Endothelial cell of umbilical vein (primary cell): ENCODE measurements around the gene GBF1. TPM values are rescaled to one million over a fixed set of nuclear protein-coding genes. Genes with fewer than 3 reads are reported as not detected.

Experiments used
- BruUV-seq: library from RNA; stranded (reverse); fragments of 400-500 nt; replicated peaks from 2 replicates; lab custom pipeline; 2021; lab: Mats Ljungman, UMichigan
- CTCF ChIA-PET: fragments of 300-600, 350-600 bp; sonication (Branson Sonifier 250); formaldehyde crosslinking; loops from one replicate; lab custom pipeline; 2021; ENCODE audit warnings: antibody characterized with exemption, inconsistent platforms; lab: Charles Lee
- POLR2A ChIA-PET: fragments of 300-600, 350-600 bp; sonication (Branson Sonifier 250); formaldehyde crosslinking; loops from one replicate; lab custom pipeline; 2021; ENCODE audit warnings: antibody characterized with exemption, inconsistent platforms; lab: Charles Lee
- DNase-seq: peaks from one replicate; pipeline ENCODE4 v3.0.0-alpha.2; 2011; ENCODE audit warnings: low read depth, low spot score
- FAIRE-seq: peaks from 2 replicates; lab custom pipeline; 2011; peaks lifted over from hg19 to GRCh38; lab: Jason Lieb, UNC
- H2AFZ ChIP-seq: 2 replicates; pipeline ENCODE4 v1.6.0; 2012; ENCODE audit warnings: low read depth, low read length, control low read depth, inconsistent platforms
- H3K27ac ChIP-seq: 2 replicates; pipeline ENCODE4 v1.5.1; 2011; ENCODE audit warnings: low read depth, mild to moderate bottlenecking, control low read depth, low read length, moderate library complexity; ENCODE audit not compliant: insufficient read depth
- H3K27me3 ChIP-seq, 2 experiments: 2 replicates each; pipeline versions ENCODE4 v1.6.0 to v1.6.1; 2011; ENCODE audit warnings: low read length in 2 of 2, mixed read lengths in 1 of 2; ENCODE audit not compliant: control insufficient read depth in 2 of 2, insufficient read depth in 2 of 2
- H3K36me3 ChIP-seq, 2 experiments: 2 replicates in 1 of 2; 3 replicates in 1 of 2; pipeline ENCODE4 v1.5.1; 2011; ENCODE audit warnings: low read length in 2 of 2, mild to moderate bottlenecking in 1 of 2, moderate library complexity in 1 of 2; ENCODE audit not compliant: control insufficient read depth in 2 of 2, insufficient read depth in 2 of 2; ENCODE audit errors: extremely low read depth in 1 of 2
- H3K4me1 ChIP-seq: 3 replicates; pipeline ENCODE4 v1.5.1; 2011; ENCODE audit warnings: mild to moderate bottlenecking, low read length; ENCODE audit not compliant: control insufficient read depth, insufficient read depth; ENCODE audit errors: extremely low read depth
- H3K4me2 ChIP-seq: 2 replicates; pipeline ENCODE4 v1.6.1; 2011; ENCODE audit warnings: low read length, control low read depth, mixed read lengths; ENCODE audit not compliant: insufficient read depth
- H3K4me3 ChIP-seq, 3 experiments: fragments of 200-600 bp in 1 of 3; sonication (generic), shearing (Covaris generic) in 1 of 3; replicated peaks in 1 of 3; 2 replicates each; pipeline ENCODE4 v1.5.1; 2011 to 2016; ENCODE audit warnings: control low read depth in 3 of 3, low read length in 3 of 3, mild to moderate bottlenecking in 2 of 3, inconsistent platforms in 1 of 3, low read depth in 1 of 3, moderate library complexity in 1 of 3; ENCODE audit not compliant: insufficient read depth in 1 of 3
- H3K79me2 ChIP-seq: 2 replicates; pipeline ENCODE4 v1.6.0; 2012; ENCODE audit warnings: low read length, inconsistent platforms; ENCODE audit not compliant: control insufficient read depth, insufficient read depth
- H3K9ac ChIP-seq: replicated peaks from 2 replicates; pipeline ENCODE3; 2011; ENCODE audit warnings: low read length, control low read depth; ENCODE audit not compliant: insufficient read depth; ENCODE audit errors: extremely low read depth
- H3K9me1 ChIP-seq: replicated peaks from 3 replicates; pipeline ENCODE4 v1.6.0; 2011; ENCODE audit warnings: mild to moderate bottlenecking, low read length; ENCODE audit not compliant: control insufficient read depth, insufficient read depth; ENCODE audit errors: extremely low read depth
- H3K9me3 ChIP-seq: replicated peaks from 2 replicates; pipeline ENCODE4 v1.5.1; 2012; ENCODE audit warnings: low read length, inconsistent platforms; ENCODE audit not compliant: control insufficient read depth, insufficient read depth
- H4K20me1 ChIP-seq: replicated peaks from 2 replicates; pipeline ENCODE3; 2011; ENCODE audit warnings: mild to moderate bottlenecking, low read length; ENCODE audit not compliant: control insufficient read depth, insufficient read depth; ENCODE audit errors: extremely low read depth
- CTCF ChIP-seq, 2 donors: IDR thresholded peaks; 1 replicate in 1 of 2; 2 replicates in 1 of 2; pipeline ENCODE4 v1.5.1; 2011; ENCODE audit warnings: low read length in 2 of 2, mild to moderate bottlenecking in 2 of 2, moderate library complexity in 2 of 2, control low read depth in 1 of 2, inconsistent platforms in 1 of 2, low read depth in 1 of 2; ENCODE audit not compliant: insufficient read depth in 1 of 2; ENCODE audit errors: extremely low read depth in 1 of 2
- EZH2 ChIP-seq: IDR thresholded peaks from 2 replicates; pipeline ENCODE4 v1.6.1; 2012; ENCODE audit warnings: borderline replicate concordance, low read depth, mild to moderate bottlenecking, moderate library complexity, low read length, inconsistent platforms; ENCODE audit not compliant: severe bottlenecking
- FOS ChIP-seq: IDR thresholded peaks from 2 replicates; pipeline ENCODE4 v1.6.1; 2011; ENCODE audit warnings: mild to moderate bottlenecking, low read length, moderate library complexity, borderline replicate concordance; ENCODE audit not compliant: insufficient read depth
- GATA2 ChIP-seq: IDR thresholded peaks from 2 replicates; pipeline ENCODE4 v1.7.0; 2011; ENCODE audit warnings: low read depth, mild to moderate bottlenecking, moderate library complexity, mixed read lengths, low read length; ENCODE audit not compliant: insufficient read length, insufficient read depth
- JUN ChIP-seq: IDR thresholded peaks from 2 replicates; pipeline ENCODE4 v1.6.1; 2011; ENCODE audit warnings: borderline replicate concordance, low read depth; ENCODE audit not compliant: insufficient read length, insufficient read depth
- MAX ChIP-seq: IDR thresholded peaks from 2 replicates; pipeline ENCODE4 v1.6.1; 2011; ENCODE audit not compliant: insufficient read depth, insufficient read length
- MYC ChIP-seq: IDR thresholded peaks from one replicate; pipeline ENCODE4 v1.6.1; 2011; ENCODE audit warnings: mild to moderate bottlenecking, low read depth, low read length
- POLR2A ChIP-seq: IDR thresholded peaks from 2 replicates; pipeline ENCODE4 v1.6.1; 2012; ENCODE audit warnings: low read depth, mild to moderate bottlenecking, control low read depth, low read length
- POLR2AphosphoS5 ChIP-seq: IDR thresholded peaks from 2 replicates; pipeline ENCODE4 v1.6.1; 2012; ENCODE audit warnings: low read depth, mild to moderate bottlenecking, control low read depth, low read length, moderate library complexity; ENCODE audit not compliant: insufficient read depth
- dilution Hi-C: fragments of 300-500 bp; cut with MboI; formaldehyde crosslinking; loops from one replicate; pipeline ENCODE4 v1.15.0; 2019; ENCODE audit warnings: low sequenced_read_pairs; ENCODE audit not compliant: extremely low pct_ligation_motif_present
- intact Hi-C: fragments of 100-400 bp; cut with micrococcal nuclease; formaldehyde crosslinking; loops from one replicate; pipeline ENCODE4 v1.10.0; 2022
- polyA plus RNA-seq, 4 experiments: library from polyadenylated mRNA; depleted of rRNA in 3 of 4; stranded (reverse) in 3 of 4; unstranded in 1 of 4; fragments of >200 nt; gene quantifications; 2 replicates each; pipeline versions ENCODE4 v1.2.1 to v1.2.3, GENCODE V29; 2011 to 2012; ENCODE audit warnings: missing spikeins in 1 of 4
- total RNA-seq: library from RNA; stranded (reverse); gene quantifications from 2 replicates; pipeline ENCODE4 v1.2.3, GENCODE V29; 2021

GBF1 gene
- total and polyA plus RNA-seq, 2 donors (not counting 3 experiments of a cell fraction or from before 2014, with no cell fraction given) = 26.0 to 49.7 TPM

GRCh38 chr10:102274062-102274461 lies 28.7 kb downstream of the GBF1 start:
- Histone ChIP-seq H3K9me3 (no peaks in the 10 kb centered on the region), H3K27ac (no peak overlapping the region), H3K4me1 (no peaks in the 10 kb centered on the region), H3K27me3 (no peaks in the 10 kb centered on the region), H3K36me3 (no peaks in the 10 kb centered on the region), H3K4me2 (no peak overlapping the region), H3K9ac (no peak overlapping the region), H3K4me3 (no peak overlapping the region), H2AFZ (no peak overlapping the region), H4K20me1 (no peaks in the 10 kb centered on the region), H3K9me1 (no peaks in the 10 kb centered on the region), H3K79me2 (peaks cover 45% of the 10 kb centered on the region)
- ChIA-PET CTCF (interaction anchor here (0.6 to 3.4 kb wide), 7 partner anchors 8 to 78 kb away, joined by 3 to 11 read pairs (median 4); no protein-coding TSS in a partner anchor), POLR2A (interaction anchor here (0.6 kb wide), 1 partner anchor 99 kb away, joined by 3 read pairs; no protein-coding TSS in a partner anchor)
- no TSS peak for BruUV-seq
- DNase-seq (no peak), FAIRE-seq (no peak)
- no peak for TF ChIP-seq EZH2
- TF ChIP-seq FOS = no peak
- no peak for TF ChIP-seq GATA2
- intact Hi-C loops (no loop called here), dilution Hi-C loops (no loop called here)

GRCh38 chr10:102275343-102275742 lies 30.0 kb downstream of the GBF1 start:
- no peak overlapping the region for H3K9ac ChIP-seq
- FAIRE-seq = no peak
- intact Hi-C loops (no loop called here), dilution Hi-C loops (no loop called here)
- CTCF ChIA-PET = interaction anchor here (1.4 to 1.7 kb wide), 2 partner anchors 9 to 71 kb away, joined by 3 to 10 read pairs; no protein-coding TSS in a partner anchor
- H3K9me1 ChIP-seq = no peaks in the 10 kb centered on the region
- H3K27me3 ChIP-seq = no peaks in the 10 kb centered on the region
- BruUV-seq = no TSS peak
- H3K9me3 ChIP-seq = no peaks in the 10 kb centered on the region
- peaks cover 48% of the 10 kb centered on the region for H3K79me2 ChIP-seq
- POLR2A ChIA-PET = interaction anchor here (0.6 kb wide), 1 partner anchor 15 kb away, joined by 3 read pairs; no protein-coding TSS in a partner anchor
- no peak for TF ChIP-seq POLR2A
- no peak for TF ChIP-seq GATA2
- no peak for TF ChIP-seq FOS
- TF ChIP-seq MYC = no peak
- no peak for TF ChIP-seq JUN
- TF ChIP-seq POLR2AphosphoS5 = no peak
- TF ChIP-seq CTCF (IDR thresholded peaks at IDR 0.05; ENCODE audit: extremely low read depth in 1 of 2, insufficient read depth in 1 of 2, low read depth in 1 of 2, low read length in 2 of 2) = no peak
- no peak for TF ChIP-seq EZH2
- no peak for TF ChIP-seq MAX
- no peak overlapping the region for H2AFZ ChIP-seq
- H3K4me3 ChIP-seq = no peak overlapping the region
- H4K20me1 ChIP-seq = peaks cover 5% of the 10 kb centered on the region
- DNase-seq = no peak
- H3K4me2 ChIP-seq = no peak overlapping the region
- peaks cover 10% of the 10 kb centered on the region for H3K4me1 ChIP-seq
- H3K27ac ChIP-seq = no peak overlapping the region
- H3K36me3 ChIP-seq = no peaks in the 10 kb centered on the region
